Measurements from ENCODE around the gene ERBB2.

ERBB2 gene

DNA sequence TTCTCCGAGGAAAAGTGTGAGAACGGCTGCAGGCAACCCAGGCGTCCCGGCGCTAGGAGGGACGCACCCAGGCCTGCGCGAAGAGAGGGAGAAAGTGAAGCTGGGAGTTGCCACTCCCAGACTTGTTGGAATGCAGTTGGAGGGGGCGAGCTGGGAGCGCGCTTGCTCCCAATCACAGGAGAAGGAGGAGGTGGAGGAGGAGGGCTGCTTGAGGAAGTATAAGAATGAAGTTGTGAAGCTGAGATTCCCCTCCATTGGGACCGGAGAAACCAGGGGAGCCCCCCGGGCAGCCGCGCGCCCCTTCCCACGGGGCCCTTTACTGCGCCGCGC is at the start of gene ERBB2:
Gene ERBB2, plus strand, starts transcription at position 247 of the 330 bp plus-strand sequence. CDS start 175 bp downstream, outside the sequence.
- no peaks in the 10 kb centered on the region for H3K27me3 ChIP-seq (ENCODE audit: control insufficient read depth in 1 of 2, insufficient read depth in 2 of 2, low read length in 2 of 2)
- H3K4me3 ChIP-seq (ENCODE audit: low read depth in 1 of 2, low read length in 2 of 2) = peak within 1 kb of the TSS; percentile 73 to 82
- H3K9ac ChIP-seq (ENCODE audit: low read depth in 1 of 2, low read length in 2 of 2) = peak within 1 kb of the TSS; percentile 73 to 93
- peaks cover 41 to 46% of the 10 kb centered on the region in 2 donors for H3K4me1 ChIP-seq (ENCODE audit: control insufficient read depth in 1 of 2, insufficient read depth in 2 of 2, low read length in 2 of 2)
- peak within 1 kb of the TSS; percentile 80 for H3K27ac ChIP-seq (ENCODE audit: low read depth, low read length)
- H3K36me3 ChIP-seq (ENCODE audit: control insufficient read depth in 1 of 2, insufficient read depth in 2 of 2, low read length in 2 of 2) = no peaks in the 10 kb centered on the region
- no peaks in the 10 kb centered on the region for H3K9me3 ChIP-seq (ENCODE audit: control insufficient read depth in 1 of 2, low read length in 2 of 2)

DNA sequence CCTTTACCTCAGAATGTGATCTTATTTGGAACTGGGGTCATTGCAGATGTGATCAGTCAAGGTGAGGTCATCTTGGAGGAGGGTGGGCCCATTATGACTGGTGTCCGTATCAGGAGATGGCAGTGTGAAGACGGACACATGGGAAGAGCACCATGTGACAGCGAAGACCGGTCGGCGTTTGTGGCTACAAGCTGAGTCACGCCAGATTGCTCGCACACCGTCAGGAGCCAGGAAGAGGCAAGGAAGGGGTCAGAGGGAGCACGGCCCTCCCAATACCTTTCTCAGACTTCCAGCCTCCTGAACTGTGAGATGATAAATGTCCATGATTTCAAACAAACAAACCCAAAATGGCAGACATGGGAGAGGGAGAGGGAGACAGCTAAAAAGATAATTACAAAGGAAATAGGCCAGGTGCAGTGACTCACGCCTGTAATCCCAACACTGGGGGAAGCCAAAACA is 49.7 kb upstream of the ERBB2 start:
- H3K4me1 ChIP-seq (ENCODE audit: control insufficient read depth in 1 of 2, insufficient read depth in 2 of 2, low read length in 2 of 2) = peaks cover 15 to 35% of the 10 kb centered on the region in 2 donors

DNA sequence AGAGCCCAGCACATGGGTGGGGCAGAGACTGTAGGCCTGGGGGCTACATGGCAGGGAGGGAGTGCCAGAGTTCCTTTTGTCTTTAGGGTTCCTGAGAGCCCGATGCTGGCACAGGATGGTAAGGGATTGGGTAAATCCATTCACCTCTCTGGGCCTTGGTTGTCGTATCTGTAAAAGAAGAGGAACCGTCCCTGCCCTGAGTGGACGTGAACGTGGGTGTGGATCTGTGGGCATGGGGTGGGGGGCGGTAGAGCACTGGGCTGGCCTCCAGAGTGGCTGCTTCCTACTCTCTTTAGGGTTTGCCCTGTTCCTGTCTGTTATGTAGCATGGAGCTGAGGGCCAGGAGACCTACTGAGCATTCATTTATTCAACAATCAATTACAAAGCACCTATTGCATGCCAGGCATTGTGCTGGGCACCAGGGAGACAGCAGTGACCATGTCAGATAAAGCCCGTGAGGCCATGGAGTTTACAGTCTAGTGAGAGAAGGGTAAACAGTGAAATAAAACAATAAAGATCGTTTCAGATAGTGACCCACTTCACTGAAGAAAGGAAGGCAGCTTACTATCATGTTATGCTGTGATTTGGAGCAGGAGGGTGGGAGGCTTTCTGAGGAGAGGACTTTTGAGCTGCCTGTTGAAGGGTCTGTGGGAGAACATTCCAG is 47.8 kb upstream of the ERBB2 start:
- no peaks in the 10 kb centered on the region for H3K27me3 ChIP-seq (ENCODE audit: control insufficient read depth in 1 of 2, insufficient read depth in 2 of 2, low read length in 2 of 2)
- no peaks in the 10 kb centered on the region for H3K9me3 ChIP-seq (ENCODE audit: control insufficient read depth in 1 of 2, low read length in 2 of 2)
- H3K4me3 ChIP-seq (ENCODE audit: low read depth in 1 of 2, low read length in 2 of 2) = no peak overlapping the region
- peak overlapping the region; percentile 4 to 9 for H3K9ac ChIP-seq (ENCODE audit: low read depth in 1 of 2, low read length in 2 of 2)
- H3K36me3 ChIP-seq (ENCODE audit: control insufficient read depth in 1 of 2, insufficient read depth in 2 of 2, low read length in 2 of 2) = peaks cover 7 to 17% of the 10 kb centered on the region in 2 donors
- no peak overlapping the region for H3K27ac ChIP-seq (ENCODE audit: low read depth, low read length)
- H3K4me1 ChIP-seq (ENCODE audit: control insufficient read depth in 1 of 2, insufficient read depth in 2 of 2, low read length in 2 of 2) = peaks cover 15 to 35% of the 10 kb centered on the region in 2 donors

More for the DNA sequence above, 49.7 kb upstream of the ERBB2 start:
- H3K9ac ChIP-seq (ENCODE audit: low read depth in 1 of 2, low read length in 2 of 2) = no peak overlapping the region
- no peaks in the 10 kb centered on the region for H3K9me3 ChIP-seq (ENCODE audit: control insufficient read depth in 1 of 2, low read length in 2 of 2)
- peaks cover 7 to 11% of the 10 kb centered on the region in 2 donors for H3K36me3 ChIP-seq (ENCODE audit: control insufficient read depth in 1 of 2, insufficient read depth in 2 of 2, low read length in 2 of 2)
- H3K4me3 ChIP-seq (ENCODE audit: low read depth in 1 of 2, low read length in 2 of 2) = no peak overlapping the region
- H3K27ac ChIP-seq (ENCODE audit: low read depth, low read length) = no peak overlapping the region
- H3K27me3 ChIP-seq (ENCODE audit: control insufficient read depth in 1 of 2, insufficient read depth in 2 of 2, low read length in 2 of 2) = no peaks in the 10 kb centered on the region

DNA sequence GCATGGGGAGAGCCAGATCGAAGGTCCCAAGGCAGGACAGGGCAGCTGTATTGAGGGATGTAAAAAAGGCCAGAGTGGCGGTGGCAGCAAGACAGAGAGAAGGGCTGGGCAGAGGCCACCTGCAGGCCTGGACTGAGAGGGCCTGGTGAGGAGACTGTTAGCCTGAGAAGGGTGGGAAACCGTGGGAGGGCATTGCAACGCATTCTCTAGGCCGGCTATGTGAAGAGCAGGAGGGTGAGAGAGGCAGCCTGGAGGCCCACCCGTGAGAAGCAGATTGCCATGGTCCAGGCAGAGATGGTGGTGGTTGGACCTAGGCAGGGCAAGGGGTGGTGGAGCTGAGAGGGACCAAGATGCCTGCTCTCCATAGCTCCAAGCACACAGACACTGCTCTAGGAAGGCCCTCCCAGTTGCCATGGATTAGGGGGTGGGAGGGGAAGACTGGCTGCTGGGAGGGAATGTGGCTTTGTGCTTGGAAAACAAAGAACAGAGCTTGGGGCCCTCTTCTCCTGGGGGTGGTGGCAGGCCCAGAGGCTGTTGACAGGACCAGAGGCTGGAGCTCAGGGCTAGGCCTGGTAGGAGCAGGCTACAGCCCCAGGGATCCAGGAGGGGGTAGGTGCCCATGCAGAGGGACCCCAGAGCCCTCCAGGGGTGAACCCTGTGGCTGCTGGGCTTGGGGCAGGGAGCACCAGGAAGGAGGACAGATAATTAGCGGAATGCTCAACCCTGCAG is 47.1 kb upstream of the ERBB2 start:
- Histone ChIP-seq H3K27me3 (ENCODE audit: control insufficient read depth in 1 of 2, insufficient read depth in 2 of 2, low read length in 2 of 2) (no peaks in the 10 kb centered on the region), H3K9me3 (ENCODE audit: control insufficient read depth in 1 of 2, low read length in 2 of 2) (no peaks in the 10 kb centered on the region), H3K4me3 (ENCODE audit: low read depth in 1 of 2, low read length in 2 of 2) (no peak overlapping the region), H3K27ac (ENCODE audit: low read depth, low read length) (no peak overlapping the region), H3K36me3 (ENCODE audit: control insufficient read depth in 1 of 2, insufficient read depth in 2 of 2, low read length in 2 of 2) (peaks cover 11 to 22% of the 10 kb centered on the region in 2 donors), H3K4me1 (ENCODE audit: control insufficient read depth in 1 of 2, insufficient read depth in 2 of 2, low read length in 2 of 2) (peaks cover 15 to 35% of the 10 kb centered on the region in 2 donors), H3K9ac (ENCODE audit: low read depth in 1 of 2, low read length in 2 of 2) (peak overlapping the region in 1 of 2 donors; percentile 4)

DNA sequence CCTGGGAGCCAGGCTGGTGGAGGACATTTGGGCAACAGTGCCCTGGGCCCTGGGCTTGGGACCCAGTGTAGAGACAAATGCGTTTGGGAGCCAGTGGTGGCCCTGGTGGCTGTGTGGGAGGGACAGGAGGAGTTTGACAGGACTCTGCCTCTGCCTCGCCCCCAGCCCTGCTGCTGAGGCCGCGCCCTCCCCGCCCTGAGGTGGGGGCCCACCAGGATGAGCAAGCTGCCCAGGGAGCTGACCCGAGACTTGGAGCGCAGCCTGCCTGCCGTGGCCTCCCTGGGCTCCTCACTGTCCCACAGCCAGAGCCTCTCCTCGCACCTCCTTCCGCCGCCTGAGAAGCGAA is 46.6 kb upstream of the ERBB2 start:
- Histone ChIP-seq H3K9me3 (ENCODE audit: control insufficient read depth in 1 of 2, low read length in 2 of 2) (no peaks in the 10 kb centered on the region), H3K4me1 (ENCODE audit: control insufficient read depth in 1 of 2, insufficient read depth in 2 of 2, low read length in 2 of 2) (peaks cover 15 to 34% of the 10 kb centered on the region in 2 donors), H3K27ac (ENCODE audit: low read depth, low read length) (no peak overlapping the region)

DNA sequence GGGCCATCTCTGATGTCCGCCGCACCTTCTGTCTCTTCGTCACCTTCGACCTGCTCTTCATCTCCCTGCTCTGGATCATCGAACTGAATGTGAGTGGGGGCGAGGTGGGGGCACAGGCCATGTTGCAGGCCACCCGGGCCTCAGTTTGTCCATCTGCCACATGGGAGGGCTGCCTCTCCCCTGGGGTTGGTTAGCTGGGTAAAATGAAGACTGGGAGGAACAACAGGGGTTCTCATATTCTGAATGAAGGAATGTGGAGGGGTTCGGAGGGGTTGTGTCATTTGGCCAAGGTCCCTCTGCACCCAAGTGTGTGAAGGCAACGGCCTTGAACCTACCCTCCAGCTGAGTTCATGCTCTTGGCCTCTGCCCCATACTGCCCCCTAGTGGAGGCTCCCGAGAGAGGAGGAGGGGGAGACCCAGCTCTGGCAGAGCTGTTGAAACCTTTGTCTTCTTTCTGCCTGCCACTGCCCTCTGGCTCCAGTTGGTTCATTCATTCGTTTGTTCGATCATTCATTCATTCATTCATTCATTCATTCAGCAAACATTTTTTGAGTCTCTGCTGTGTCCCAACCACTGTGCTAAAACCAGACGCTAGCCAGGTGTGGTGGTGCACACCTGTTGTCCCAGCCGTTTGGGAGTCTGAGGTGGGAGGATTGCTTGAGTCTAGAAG is 46.1 kb upstream of the ERBB2 start:
- peaks cover 19 to 31% of the 10 kb centered on the region in 2 donors for H3K36me3 ChIP-seq (ENCODE audit: control insufficient read depth in 1 of 2, insufficient read depth in 2 of 2, low read length in 2 of 2)
- no peak overlapping the region for H3K27ac ChIP-seq (ENCODE audit: low read depth, low read length)
- H3K9me3 ChIP-seq (ENCODE audit: control insufficient read depth in 1 of 2, low read length in 2 of 2) = no peaks in the 10 kb centered on the region
- peaks cover 15 to 31% of the 10 kb centered on the region in 2 donors for H3K4me1 ChIP-seq (ENCODE audit: control insufficient read depth in 1 of 2, insufficient read depth in 2 of 2, low read length in 2 of 2)
- peak overlapping the region in 1 of 2 donors; percentile 1 for H3K9ac ChIP-seq (ENCODE audit: low read depth in 1 of 2, low read length in 2 of 2)
- H3K4me3 ChIP-seq (ENCODE audit: low read depth in 1 of 2, low read length in 2 of 2) = no peak overlapping the region
- H3K27me3 ChIP-seq (ENCODE audit: control insufficient read depth in 1 of 2, insufficient read depth in 2 of 2, low read length in 2 of 2) = no peaks in the 10 kb centered on the region

More for the DNA sequence above, 46.6 kb upstream of the ERBB2 start:
- H3K4me3 ChIP-seq (ENCODE audit: low read depth in 1 of 2, low read length in 2 of 2) = no peak overlapping the region
- H3K9ac ChIP-seq (ENCODE audit: low read depth in 1 of 2, low read length in 2 of 2) = peak overlapping the region in 1 of 2 donors; percentile 1
- no peaks in the 10 kb centered on the region for H3K27me3 ChIP-seq (ENCODE audit: control insufficient read depth in 1 of 2, insufficient read depth in 2 of 2, low read length in 2 of 2)
- peaks cover 15 to 26% of the 10 kb centered on the region in 2 donors for H3K36me3 ChIP-seq (ENCODE audit: control insufficient read depth in 1 of 2, insufficient read depth in 2 of 2, low read length in 2 of 2)

DNA sequence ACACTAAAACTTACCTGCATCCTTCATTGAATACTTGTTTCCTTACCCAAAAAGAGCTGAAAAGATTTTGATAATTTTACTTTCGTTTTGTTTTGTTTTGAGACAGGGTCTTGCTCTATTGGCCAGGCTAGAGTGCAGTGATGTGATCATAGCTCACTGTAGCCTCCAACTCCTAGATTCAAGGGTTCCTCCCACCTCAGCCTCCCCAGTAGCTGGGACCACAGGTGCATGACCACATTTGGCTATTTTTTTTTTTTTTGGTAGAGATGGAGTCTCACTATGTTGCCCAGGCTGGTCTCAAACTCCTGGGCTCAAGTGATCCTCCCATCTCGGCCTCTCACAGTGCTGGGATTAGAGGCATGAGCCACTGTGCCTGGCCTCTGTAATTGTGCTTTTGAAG is 44.8 kb upstream of the ERBB2 start:
- peaks cover 25 to 33% of the 10 kb centered on the region in 2 donors for H3K36me3 ChIP-seq (ENCODE audit: control insufficient read depth in 1 of 2, insufficient read depth in 2 of 2, low read length in 2 of 2)
- H3K4me1 ChIP-seq (ENCODE audit: control insufficient read depth in 1 of 2, insufficient read depth in 2 of 2, low read length in 2 of 2) = peaks cover 15 to 31% of the 10 kb centered on the region in 2 donors
- no peak overlapping the region for H3K4me3 ChIP-seq (ENCODE audit: low read depth in 1 of 2, low read length in 2 of 2)
- H3K9me3 ChIP-seq (ENCODE audit: control insufficient read depth in 1 of 2, low read length in 2 of 2) = no peaks in the 10 kb centered on the region
- H3K27me3 ChIP-seq (ENCODE audit: control insufficient read depth in 1 of 2, insufficient read depth in 2 of 2, low read length in 2 of 2) = no peaks in the 10 kb centered on the region
- no peak overlapping the region for H3K27ac ChIP-seq (ENCODE audit: low read depth, low read length)
- H3K9ac ChIP-seq (ENCODE audit: low read depth in 1 of 2, low read length in 2 of 2) = no peak overlapping the region

DNA sequence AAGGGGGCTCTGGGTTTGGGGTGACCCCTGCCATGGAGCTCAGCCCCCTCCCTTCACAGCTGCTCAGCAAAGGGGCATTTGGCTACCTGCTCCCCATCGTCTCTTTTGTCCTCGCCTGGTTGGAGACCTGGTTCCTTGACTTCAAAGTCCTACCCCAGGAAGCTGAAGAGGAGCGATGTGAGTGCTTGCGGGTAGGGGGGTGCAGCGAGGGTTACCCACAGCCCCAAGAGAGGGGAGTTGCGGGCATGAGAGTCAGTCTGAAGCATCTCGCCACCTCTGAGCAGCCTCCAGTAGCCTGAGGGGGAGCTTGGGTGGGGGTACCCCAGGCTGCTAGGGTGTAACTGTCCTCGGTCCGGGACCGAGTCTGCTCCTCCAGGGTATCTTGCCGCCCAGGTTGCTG is 41.5 kb upstream of the ERBB2 start:
- Histone ChIP-seq H3K27ac (ENCODE audit: low read depth, low read length) (no peak overlapping the region), H3K36me3 (ENCODE audit: control insufficient read depth in 1 of 2, insufficient read depth in 2 of 2, low read length in 2 of 2) (peaks cover 35 to 52% of the 10 kb centered on the region in 2 donors)

DNA sequence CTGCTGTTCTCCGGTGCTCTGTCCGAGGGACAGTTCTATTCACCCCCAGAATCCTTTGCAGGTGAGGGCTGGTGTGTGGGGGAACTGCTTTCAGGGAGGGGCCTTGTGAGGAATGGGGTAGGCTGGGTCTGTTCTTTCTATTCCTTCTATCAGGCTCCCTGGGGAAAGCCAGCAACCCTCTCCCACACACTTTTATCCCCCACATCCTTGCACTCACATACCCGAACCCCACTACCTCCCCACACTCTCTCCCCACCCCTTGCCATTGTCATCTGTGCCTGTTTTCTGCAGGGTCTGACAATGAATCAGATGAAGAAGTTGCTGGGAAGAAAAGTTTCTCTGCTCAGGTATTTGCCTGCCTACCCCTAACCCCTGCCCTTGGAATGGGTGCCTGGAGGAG is 41.1 kb upstream of the ERBB2 start:
- H3K9ac ChIP-seq (ENCODE audit: low read depth in 1 of 2, low read length in 2 of 2) = no peak overlapping the region
- H3K4me1 ChIP-seq (ENCODE audit: control insufficient read depth in 1 of 2, insufficient read depth in 2 of 2, low read length in 2 of 2) = peaks cover 16 to 21% of the 10 kb centered on the region in 2 donors
- H3K27me3 ChIP-seq (ENCODE audit: control insufficient read depth in 1 of 2, insufficient read depth in 2 of 2, low read length in 2 of 2) = no peaks in the 10 kb centered on the region
- no peaks in the 10 kb centered on the region for H3K9me3 ChIP-seq (ENCODE audit: control insufficient read depth in 1 of 2, low read length in 2 of 2)
- no peak overlapping the region for H3K27ac ChIP-seq (ENCODE audit: low read depth, low read length)
- H3K36me3 ChIP-seq (ENCODE audit: control insufficient read depth in 1 of 2, insufficient read depth in 2 of 2, low read length in 2 of 2) = peaks cover 35 to 52% of the 10 kb centered on the region in 2 donors
- H3K4me3 ChIP-seq (ENCODE audit: low read depth in 1 of 2, low read length in 2 of 2) = no peak overlapping the region

More for the DNA sequence above, 41.5 kb upstream of the ERBB2 start:
- Histone ChIP-seq H3K4me1 (ENCODE audit: control insufficient read depth in 1 of 2, insufficient read depth in 2 of 2, low read length in 2 of 2) (peaks cover 14 to 24% of the 10 kb centered on the region in 2 donors), H3K27me3 (ENCODE audit: control insufficient read depth in 1 of 2, insufficient read depth in 2 of 2, low read length in 2 of 2) (no peaks in the 10 kb centered on the region), H3K9ac (ENCODE audit: low read depth in 1 of 2, low read length in 2 of 2) (no peak overlapping the region), H3K4me3 (ENCODE audit: low read depth in 1 of 2, low read length in 2 of 2) (no peak overlapping the region), H3K9me3 (ENCODE audit: control insufficient read depth in 1 of 2, low read length in 2 of 2) (no peaks in the 10 kb centered on the region)
